GM21576 (cell line): ENCODE data around the gene CCDC33.

Experiments used
- ATAC-seq: cut with Tn5 transposase; IDR thresholded peaks from one replicate; pipeline ENCODE4 v1.9.1; 2021; ENCODE audit warnings: mild to moderate bottlenecking, moderate library complexity; ENCODE audit not compliant: unreplicated experiment

CCDC33 gene

DNA sequence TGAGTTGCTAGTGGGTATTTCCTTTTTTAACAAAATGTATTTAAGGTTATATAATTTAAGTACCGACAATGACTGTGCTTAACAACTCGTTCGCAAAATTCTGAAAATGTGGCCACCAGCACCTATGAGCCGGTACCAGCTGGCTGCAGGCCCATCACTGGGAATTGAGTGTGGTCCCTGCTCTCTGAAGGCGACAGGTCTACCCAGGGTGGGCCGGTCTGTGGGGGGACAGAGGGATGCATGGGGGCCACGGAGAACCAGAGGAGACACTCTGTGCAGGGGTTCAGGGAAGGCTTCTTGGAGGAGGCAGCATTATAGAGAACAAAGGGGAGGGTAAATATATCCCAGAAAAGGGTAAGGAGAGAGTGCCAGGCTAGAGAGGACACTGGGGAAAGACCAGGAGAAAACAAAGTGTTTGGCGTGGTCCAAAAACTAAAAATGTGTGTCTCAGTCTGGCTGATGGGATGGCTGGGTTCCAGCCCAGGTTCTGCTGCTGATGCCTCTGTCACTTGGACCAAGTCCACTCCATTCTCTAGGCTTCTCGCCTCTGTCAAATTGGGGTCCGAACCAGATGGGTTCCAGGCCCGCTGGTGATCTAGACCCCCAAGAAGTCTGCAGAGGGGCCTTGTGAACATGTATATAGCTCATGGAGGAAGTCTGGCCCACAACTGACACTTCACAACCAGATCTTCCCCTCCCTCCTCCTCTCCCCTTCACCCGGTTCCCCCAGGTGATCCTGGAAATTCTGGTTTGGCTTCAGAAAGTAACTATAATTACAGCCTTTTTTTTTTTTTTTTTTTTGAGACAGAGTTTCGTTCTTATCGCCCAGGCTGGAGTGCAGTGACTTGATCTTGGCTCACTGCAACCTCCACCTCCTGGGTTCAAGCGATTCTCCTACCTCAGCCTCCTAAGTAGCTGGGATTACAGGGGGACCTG lies 142.0 kb downstream of the CCDC33 start:
- ATAC-seq, result no peak

DNA sequence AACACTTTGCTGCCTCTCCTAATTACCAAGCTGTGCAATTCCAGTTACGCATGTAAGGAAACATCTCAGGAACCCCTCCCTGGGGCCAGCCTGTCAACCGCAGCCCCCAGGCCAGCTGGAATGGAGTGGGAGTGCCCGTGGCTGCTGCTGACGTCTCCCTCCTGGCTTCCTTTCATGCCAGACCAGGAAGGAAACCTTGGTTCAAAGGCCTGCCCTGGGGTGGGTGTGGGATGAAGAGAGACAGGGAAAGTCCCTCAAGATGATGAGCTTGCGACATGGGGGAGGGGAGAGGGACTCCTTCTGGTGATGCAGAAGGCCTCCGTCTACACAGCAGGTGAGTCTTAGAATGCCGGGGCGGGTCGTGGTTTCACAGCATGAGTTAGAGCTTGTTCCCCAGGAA lies 142.7 kb downstream of the CCDC33 start:
- ATAC-seq, result no peak

DNA sequence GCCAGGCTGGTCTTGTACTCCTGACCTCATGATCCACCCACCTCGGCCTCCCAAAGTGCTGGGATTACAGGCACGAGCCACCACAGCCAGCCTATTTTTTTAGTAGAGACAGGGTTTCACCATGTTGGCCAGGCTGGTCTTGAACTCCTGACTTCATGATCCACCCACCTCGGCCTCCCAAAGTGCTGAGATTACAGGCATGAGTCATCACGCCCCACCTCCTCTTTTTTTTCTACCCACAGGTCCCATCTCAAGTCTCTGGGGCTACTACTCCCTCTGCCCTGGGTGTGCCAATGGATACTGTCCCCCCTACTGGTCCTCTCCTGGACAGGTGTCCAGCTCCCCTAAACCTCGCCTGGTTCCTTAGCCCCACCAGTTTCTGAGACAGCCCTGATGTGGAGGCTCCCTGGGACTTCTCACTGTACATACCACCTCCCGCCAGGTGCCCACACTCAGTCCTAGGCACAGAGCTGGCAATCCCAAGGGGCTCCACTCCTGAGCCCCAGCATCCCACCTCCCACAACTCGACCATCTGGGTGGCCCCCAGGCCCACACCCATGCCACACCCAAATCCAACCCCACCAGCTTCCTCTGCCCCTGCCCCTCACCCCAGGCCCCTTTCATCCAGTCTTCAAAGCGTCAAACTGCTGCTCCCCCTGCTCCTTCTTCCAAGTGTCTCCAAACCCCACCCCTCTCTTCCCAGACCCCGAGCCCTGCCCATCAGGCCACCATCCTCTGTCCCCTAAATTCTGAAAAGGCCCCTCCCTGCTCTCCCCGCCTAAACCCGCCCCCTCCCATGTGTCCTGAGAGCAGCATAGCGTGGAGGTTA lies 144.4 kb downstream of the CCDC33 start:
- no peak for ATAC-seq

DNA sequence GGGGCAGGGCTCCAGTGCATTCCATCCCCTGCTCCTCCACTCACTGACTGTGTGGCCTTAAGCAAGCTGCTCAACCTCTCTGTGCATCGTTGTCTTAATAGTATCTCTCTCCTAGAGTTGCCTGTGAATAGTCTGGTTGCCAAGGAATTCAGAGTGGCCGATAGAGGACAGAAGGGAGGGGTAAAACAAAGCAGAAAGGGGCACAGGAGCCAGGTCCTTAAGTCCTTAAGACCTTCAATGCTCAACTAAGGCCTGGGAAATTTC lies 145.0 kb downstream of the CCDC33 start:
- ATAC-seq, result no peak

DNA sequence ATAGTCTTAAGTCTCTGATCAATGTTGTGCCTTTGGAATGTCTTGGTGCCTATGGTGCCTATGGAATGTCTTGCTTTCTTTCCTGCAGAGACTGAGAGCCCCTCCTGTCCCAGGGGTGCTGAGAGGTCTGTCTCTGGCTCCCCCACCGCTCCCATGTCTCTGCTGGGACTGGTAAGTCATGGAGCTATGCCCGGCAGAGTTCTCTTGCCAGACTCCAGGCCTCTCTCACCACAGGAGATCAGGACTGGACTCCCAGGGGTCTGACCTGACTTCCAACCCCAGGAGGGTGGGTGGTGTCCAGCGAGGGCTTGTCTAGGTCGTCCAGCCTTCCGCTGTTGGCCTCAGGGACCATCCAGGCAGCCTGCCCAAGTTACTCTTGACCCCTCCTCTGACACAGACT lies 145.4 kb downstream of the CCDC33 start:
- no peak for ATAC-seq

DNA sequence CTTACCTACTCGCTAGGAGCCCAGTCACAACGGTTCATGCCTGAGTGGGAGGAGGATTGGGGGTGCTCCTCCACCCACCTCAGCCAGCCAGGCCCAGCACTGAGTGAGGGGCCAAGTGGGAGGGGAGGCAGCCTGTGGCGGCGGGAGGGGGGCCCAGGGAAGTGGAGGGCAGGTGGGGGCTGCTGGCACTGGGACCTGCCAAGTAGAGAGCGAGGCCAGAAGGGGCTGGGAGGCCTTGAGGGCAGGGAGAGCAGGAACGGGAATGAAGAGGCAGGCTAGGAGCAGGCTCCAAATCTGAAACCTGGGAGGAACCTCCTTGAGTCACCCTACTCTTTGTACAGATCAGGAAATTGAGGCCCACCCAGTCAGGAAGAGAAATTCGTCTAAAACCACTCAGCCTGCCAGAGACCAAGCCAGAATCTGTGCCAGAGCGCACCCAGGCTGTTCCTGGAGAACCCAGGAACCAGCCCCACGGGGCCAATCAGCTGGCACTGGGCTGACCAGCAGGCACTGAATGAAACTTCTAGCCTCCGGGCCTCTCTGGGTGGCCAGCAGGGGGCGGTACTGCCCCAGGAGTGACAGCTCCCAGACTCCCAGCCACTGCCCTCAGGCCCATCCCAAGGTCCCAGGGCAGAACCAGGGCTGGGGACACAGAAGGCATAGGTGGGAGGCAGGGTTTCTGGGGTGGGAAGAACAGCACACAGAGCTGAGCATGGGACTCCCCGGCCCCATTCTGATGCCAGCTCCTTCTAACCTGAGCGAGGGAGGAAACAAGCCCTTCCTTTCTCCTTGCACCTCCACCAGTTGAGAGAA lies 146.1 kb downstream of the CCDC33 start:
- ATAC-seq, result no peak

DNA sequence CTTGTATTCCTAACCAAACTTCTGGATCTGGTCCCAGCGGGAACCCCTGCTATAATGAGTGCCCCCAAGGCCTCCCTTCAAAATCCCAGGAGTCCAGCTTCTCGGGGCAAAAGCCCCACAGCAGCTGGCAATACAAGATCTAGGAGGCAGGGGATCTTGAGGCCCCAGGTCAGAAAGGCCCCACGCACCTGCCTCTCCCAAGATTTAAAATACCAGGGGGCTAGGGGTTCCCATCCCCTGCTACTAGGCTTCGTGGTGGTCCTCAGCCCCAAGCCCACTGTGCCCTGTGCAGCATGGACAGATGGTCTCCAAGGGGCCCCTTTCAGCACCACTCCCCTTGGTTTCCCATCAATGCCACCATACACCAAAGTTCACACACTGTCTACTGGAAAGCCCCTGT lies 147.2 kb downstream of the CCDC33 start:
- ATAC-seq, result no peak

DNA sequence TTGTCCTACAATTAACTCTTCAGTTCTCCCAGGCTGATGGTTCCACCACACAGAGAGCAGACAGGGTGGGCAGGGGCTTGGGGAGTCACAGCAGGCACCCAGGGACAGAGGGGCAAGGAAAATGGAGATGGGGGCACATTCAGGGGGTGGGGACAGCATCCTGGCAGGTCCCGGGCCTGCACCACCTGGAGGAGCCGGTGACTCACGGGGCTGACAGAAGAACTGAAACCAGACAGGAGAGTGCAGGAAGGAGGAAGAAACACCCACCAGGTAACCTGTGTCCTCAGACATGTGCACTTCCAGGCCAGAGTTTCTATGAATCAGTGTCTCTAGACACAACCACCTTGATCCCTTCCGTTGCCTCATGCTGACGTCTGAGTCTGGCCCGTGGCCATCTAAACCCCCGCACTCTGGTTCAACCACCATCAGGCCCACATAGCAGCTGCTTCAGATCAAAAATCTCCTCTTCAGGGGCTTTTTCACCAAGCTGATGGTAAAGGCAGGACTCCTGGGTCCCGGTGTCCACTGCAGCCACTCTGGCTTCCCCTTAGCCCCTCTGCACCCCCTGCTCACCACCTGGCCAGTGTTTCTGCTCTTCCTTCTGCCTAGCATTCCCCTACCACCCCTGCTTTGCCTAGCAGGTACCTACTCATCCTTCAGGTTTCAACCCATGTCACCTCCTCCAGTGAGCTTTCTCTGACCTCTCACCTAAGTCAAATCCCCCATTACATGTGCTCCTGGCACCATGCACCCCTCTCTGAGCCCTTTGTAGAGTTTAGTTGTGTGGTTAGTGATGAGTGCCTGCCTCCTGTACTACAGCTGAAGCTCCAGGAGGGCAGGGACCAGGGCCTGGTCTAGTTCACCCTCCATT lies 147.8 kb downstream of the CCDC33 start:
- ATAC-seq, result peak; percentile 33

DNA sequence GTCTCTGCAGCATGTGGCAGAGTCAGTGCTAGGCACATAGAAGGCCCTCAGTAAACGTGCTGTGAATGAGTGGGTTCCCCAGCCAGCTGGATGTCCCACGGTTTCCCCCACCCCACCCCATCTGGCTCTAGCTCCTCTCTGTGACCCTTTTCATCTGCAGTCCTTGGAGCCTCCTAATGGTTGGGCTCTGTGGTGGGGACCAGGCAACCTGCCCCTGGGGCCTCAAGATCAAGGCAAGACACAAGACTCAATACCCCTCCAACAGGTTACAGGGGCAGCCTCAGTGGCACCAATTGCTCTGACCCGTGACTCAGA lies 148.4 kb downstream of the CCDC33 start:
- no peak for ATAC-seq

DNA sequence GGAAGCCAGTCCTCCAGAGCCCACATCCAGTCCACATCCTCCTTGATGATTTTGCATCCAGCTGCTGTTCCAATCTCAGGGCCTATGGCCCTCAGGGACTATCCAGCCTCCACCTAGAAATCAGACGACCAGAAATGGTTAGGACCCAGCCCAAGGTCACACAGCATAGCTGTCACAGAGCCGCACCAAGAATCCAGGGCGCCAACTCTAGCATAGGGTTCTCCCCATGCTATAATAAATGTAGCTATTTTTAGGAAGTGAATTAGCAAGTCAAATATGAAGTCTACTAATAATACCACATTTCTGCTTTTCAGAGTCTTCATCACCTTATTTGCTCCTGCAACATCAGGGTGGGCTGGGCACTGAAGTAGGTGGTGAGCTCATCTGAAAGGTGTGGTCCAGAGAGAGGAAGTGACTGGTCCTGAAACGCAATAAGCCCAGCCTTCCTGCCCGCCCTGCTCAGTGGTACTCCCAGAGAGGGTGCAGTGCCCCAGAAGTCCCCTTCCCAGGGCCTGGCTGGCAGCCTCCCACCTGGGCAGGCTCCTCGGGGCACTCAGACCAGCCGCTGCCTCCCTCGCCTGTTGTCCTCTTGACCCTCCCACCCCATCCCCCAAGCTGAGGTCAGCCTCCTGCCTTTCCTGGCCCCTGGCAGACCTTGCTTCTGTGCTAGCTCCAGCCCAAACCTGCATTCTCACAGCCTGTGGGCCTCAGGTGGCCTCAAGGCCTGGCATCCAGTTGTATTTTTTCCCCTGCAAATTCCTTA lies 148.9 kb downstream of the CCDC33 start:
- ATAC-seq, result peak; percentile 59

DNA sequence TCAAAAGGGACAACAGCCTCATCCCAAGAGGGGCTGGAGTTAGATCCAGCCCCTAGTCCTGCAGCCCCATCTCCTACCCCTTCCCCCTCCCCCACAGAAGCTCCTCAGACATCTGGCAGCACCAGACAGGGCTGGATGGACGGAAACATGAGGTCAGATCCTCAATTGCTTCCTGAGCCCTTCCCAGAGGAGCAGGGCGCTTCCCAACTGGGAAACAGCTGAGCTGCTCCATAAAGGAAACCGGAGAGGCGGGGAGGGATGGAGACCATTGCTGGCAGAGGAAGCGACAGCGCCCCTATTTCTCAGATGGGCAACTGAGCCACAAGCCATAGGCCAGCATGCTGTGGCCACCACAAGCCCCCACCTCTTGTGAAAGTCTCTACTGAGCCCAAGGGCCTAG lies 149.6 kb downstream of the CCDC33 start:
- no peak for ATAC-seq
